LoVo (cell line): ENCODE measurements around the gene PRKN.
"Not testable (repeated sequence)": the region's sequence is repeated elsewhere in the genome, so short reads cannot be mapped to it uniquely, and the experiment has no call there.

Experiments
- DNase-seq: peaks from one replicate; pipeline ENCODE4 v3.0.0-alpha.2; 2016; ENCODE audit warnings: low spot score

PRKN gene

GRCh38 chr6:161901740-161902426 is 825.7 kb downstream of the PRKN start:
- DNase-seq: no peak

- no peak for DNase-seq
Observed at GRCh38 chr6:161894436-161894835, 833.1 kb downstream of the PRKN start.

- DNase-seq: no peak
Observed at GRCh38 chr6:161891542-161891941, 836.0 kb downstream of the PRKN start.

GRCh38 chr6:161890832-161891297 is 836.7 kb downstream of the PRKN start:
- DNase-seq: no peak

- no peak for DNase-seq
Observed at GRCh38 chr6:161890133-161890831, 837.3 kb downstream of the PRKN start.

GRCh38 chr6:161889324-161889723 is 838.2 kb downstream of the PRKN start:
- no peak for DNase-seq

- DNase-seq: not testable (repeated sequence)
Observed at GRCh38 chr6:161886545-161886944, 841.0 kb downstream of the PRKN start.

GRCh38 chr6:161884782-161885181 is 842.8 kb downstream of the PRKN start:
- no peak for DNase-seq

GRCh38 chr6:161882196-161882765 is 845.3 kb downstream of the PRKN start:
- DNase-seq: no peak

- DNase-seq: no peak
Observed at GRCh38 chr6:161880056-161880455, 847.5 kb downstream of the PRKN start.

GRCh38 chr6:161876231-161876630 is 851.3 kb downstream of the PRKN start:
- no peak for DNase-seq

GRCh38 chr6:161870236-161870901 is 857.2 kb downstream of the PRKN start:
- DNase-seq: no peak

- DNase-seq: no peak
Observed at GRCh38 chr6:161869491-161869890, 858.1 kb downstream of the PRKN start.

GRCh38 chr6:161866570-161866969 is 861.0 kb downstream of the PRKN start:
- no peak for DNase-seq

- not testable (repeated sequence) for DNase-seq
Observed at GRCh38 chr6:161861061-161861460, 866.5 kb downstream of the PRKN start.

GRCh38 chr6:161853657-161854056 is 873.9 kb downstream of the PRKN start:
- no peak for DNase-seq

- DNase-seq: not testable (repeated sequence)
Observed at GRCh38 chr6:161851486-161851885, 876.1 kb downstream of the PRKN start.

- DNase-seq: no peak
Observed at GRCh38 chr6:161850562-161850961, 877.0 kb downstream of the PRKN start.

GRCh38 chr6:161847628-161848027 is 879.9 kb downstream of the PRKN start:
- no peak for DNase-seq

- no peak for DNase-seq
Observed at GRCh38 chr6:161844804-161845203, 882.8 kb downstream of the PRKN start.

GRCh38 chr6:161843066-161843465 is 884.5 kb downstream of the PRKN start:
- DNase-seq: no peak

GRCh38 chr6:161840380-161840779 is 887.2 kb downstream of the PRKN start:
- DNase-seq: no peak
